CD4-positive, alpha-beta T cell treated with Interleukin-21 for 1 hour (primary cell): Measurements from ENCODE around the gene FGF9.

Source experiments
- DNase-seq: peaks from one replicate; pipeline ENCODE4 v3.0.0-alpha.2; 2020

Gene FGF9

GRCh38 chr13:21675095-21675991 is 4.5 kb downstream of the FGF9 start:
- DNase-seq: peak; percentile 38

GRCh38 chr13:21676611-21677021 is 5.7 kb downstream of the FGF9 start:
- DNase-seq: peak; percentile 13

- DNase-seq: no peak
These were observed 6.3 kb downstream of the FGF9 start for GRCh38 chr13:21677075-21677623.

- no peak for DNase-seq
These were observed 12.3 kb downstream of the FGF9 start for GRCh38 chr13:21683034-21683733.

GRCh38 chr13:21684576-21684975 is 13.7 kb downstream of the FGF9 start:
- no peak for DNase-seq

GRCh38 chr13:21685485-21686064 is 14.7 kb downstream of the FGF9 start:
- no peak for DNase-seq

- no peak for DNase-seq
These were observed 16.0 kb downstream of the FGF9 start for GRCh38 chr13:21686751-21687391.

- no peak for DNase-seq
These were observed 17.2 kb downstream of the FGF9 start for GRCh38 chr13:21688056-21688455.

GRCh38 chr13:21689097-21689496 is 18.2 kb downstream of the FGF9 start:
- DNase-seq: no peak

- DNase-seq: no peak
These were observed 20.1 kb downstream of the FGF9 start for GRCh38 chr13:21690955-21691354.

GRCh38 chr13:21691500-21691899 is 20.6 kb downstream of the FGF9 start:
- no peak for DNase-seq

GRCh38 chr13:21691928-21692327 is 21.1 kb downstream of the FGF9 start:
- no peak for DNase-seq

GRCh38 chr13:21694831-21695230 is 24.0 kb downstream of the FGF9 start:
- no peak for DNase-seq

GRCh38 chr13:21695546-21695945 is 24.7 kb downstream of the FGF9 start:
- DNase-seq: no peak

GRCh38 chr13:21696865-21697448 is 26.1 kb downstream of the FGF9 start:
- no peak for DNase-seq

- DNase-seq: no peak
These were observed 28.2 kb downstream of the FGF9 start for GRCh38 chr13:21698817-21699679.

- DNase-seq: no peak
These were observed 30.6 kb downstream of the FGF9 start for GRCh38 chr13:21701460-21701859.

- no peak for DNase-seq
These were observed 33.0 kb downstream of the FGF9 start for GRCh38 chr13:21703846-21704245.

GRCh38 chr13:21707586-21707985 is 36.7 kb downstream of the FGF9 start:
- DNase-seq: no peak

- no peak for DNase-seq
These were observed 38.8 kb downstream of the FGF9 start for GRCh38 chr13:21709697-21710096.

- no peak for DNase-seq
These were observed 39.3 kb downstream of the FGF9 start for GRCh38 chr13:21710163-21710562.

- no peak for DNase-seq
These were observed 46.9 kb downstream of the FGF9 start for GRCh38 chr13:21717817-21718216.
